HG02973 (cell line): ENCODE measurements around the gene ZNF629.
A peak's percentile ranks its signal among the peaks of the same experiment; 100 is the strongest.

Experiments used
- ATAC-seq: cut with Tn5 transposase; IDR thresholded peaks from one replicate; pipeline ENCODE4 v1.9.1; 2021; ENCODE audit warnings: moderate library complexity; ENCODE audit not compliant: unreplicated experiment

Gene ZNF629

DNA sequence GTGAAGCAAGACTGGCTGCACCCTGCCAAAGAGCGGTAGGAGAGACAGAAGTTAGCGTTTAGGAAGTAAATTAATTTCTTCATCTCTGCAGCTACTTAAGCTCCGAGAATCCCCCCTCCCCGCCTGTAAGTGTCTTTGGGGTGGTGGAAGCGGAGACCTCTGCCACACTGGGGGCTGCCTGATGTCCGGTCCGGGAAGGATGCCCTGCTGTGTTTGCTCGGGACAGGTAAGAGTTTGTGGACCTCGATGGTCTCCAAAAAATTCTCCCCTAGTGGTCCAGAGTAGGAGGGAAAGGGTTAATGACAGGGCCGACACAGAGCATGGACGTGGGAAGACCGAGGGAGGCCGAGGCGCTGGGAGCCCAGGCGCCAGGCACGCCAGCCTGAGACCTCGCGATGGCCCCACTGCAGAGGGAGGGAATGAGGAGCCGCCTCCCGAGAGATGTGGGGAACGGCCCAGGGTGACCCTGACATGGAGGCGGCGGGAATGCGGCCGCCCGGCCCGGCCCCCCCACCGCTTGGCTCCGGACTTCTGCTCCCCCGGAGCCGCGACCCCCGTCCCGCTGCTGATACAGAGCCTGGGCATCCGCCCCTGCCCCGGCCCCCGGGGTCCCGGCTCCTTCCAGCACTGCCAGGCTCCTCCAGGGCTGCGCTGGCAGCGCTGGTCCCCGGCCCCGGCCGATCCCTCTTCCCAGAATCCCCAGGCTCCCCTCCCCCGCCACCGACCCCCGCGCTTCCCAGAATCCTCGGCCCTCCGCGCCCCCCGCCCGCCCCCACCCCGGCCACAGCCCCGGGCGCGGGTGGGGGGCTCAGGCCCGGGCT lies 680 bp downstream of the ZNF629 start:
- ATAC-seq: no peak

GRCh38 chr16:30785126-30786106 lies 1.6 kb downstream of the ZNF629 start:
- no peak for ATAC-seq

DNA sequence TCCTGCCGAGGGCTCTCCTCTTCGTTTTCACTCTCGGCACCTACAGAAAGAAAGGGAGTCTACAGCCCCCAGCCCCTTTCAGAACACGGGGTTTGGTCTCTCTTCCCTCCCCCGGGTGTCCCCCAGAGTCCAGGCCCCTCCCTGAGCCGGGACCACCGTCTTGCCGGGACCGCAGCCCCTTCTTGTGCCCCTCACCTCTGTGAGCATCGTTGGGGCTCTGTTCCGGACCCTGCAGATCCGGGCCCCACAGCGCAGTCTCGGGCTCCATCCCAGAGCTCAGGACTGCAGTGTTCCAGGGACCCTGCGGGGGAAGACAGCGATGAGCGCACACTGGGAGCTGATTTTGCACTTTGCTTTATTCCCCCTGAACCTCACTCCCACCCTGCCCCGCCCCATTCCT lies 2.8 kb downstream of the ZNF629 start:
- ATAC-seq: no peak

GRCh38 chr16:30783280-30784109 lies 3.5 kb downstream of the ZNF629 start:
- ATAC-seq: no peak

GRCh38 chr16:30782486-30783279 lies 4.3 kb downstream of the ZNF629 start:
- ATAC-seq: no peak

GRCh38 chr16:30780549-30780948 lies 6.5 kb downstream of the ZNF629 start:
- ATAC-seq: no peak

DNA sequence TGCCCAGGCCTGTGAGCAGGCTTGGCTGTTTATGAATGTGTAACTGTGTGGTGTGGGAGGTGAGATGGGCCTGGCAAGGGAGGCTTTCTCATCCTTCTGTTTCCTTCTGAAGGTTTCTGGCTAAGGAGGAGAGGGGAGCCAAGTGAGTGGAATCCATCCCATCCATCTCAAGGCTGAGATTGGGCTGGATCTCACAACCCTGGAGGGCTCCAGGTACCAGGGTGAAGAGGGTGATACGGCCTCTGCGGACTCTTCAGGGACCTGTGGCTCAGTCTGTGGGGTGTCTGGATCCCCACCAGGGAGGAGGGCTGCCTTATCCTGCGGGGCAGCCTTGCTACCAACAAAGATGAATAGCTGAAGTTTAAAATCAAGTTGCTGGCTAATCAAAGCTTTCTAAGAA lies 7.0 kb downstream of the ZNF629 start:
- ATAC-seq: no peak

DNA sequence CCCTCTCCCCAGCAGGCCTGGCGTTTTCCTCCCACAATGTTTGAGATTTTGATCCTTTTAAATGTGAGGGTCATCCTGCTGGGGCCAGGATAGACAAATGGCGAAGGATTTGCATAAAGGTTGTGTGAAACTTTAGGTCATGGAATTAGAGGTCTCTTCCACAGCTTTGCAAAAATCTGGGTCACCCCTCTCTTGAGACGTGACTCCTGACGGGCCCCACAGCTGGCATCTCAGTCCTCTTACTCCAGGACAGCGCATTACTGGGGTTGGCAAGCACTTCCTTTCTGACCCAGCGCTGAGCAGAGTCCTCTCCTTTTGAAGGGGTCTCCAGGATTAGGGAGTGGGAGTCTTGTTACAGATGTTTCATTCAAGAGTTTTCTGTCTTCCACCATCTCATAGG lies 7.4 kb downstream of the ZNF629 start:
- no peak for ATAC-seq

- ATAC-seq: no peak
These were observed 8.3 kb downstream of the ZNF629 start for GRCh38 chr16:30778549-30779244.

DNA sequence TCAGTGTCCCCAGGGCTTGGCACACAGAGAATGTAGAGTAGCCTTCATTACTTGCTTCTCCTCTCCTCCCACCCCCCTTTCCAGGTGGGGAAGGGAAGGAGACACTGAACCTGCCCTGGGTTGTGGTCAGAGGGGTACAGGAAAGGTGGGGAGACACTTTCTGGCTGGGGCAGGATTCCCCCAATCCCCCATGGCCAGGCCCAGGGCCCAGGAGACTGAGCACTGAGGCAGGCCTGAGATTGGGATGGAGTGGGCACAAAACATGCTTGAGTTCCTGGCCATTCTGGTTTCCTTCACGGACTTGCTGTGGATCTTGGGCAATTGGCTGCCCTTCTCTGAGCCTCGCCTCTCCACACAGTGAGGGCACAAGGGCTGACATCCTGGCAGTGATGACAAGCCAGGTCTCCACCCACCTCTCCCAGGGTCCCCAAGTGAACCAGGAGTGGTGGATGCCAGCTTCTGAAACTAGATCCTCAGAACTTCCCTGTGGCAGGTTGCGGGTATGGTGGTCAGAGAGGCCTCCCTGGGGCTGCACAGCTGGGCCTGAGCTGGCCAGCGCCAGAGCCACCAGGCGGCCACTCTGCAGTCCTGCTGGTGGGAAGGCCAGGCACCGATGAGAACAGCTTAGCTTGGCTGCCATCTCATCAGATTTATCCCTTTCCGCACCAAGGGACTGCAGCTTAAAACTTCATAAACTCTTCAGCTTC lies 9.3 kb downstream of the ZNF629 start:
- no peak for ATAC-seq

DNA sequence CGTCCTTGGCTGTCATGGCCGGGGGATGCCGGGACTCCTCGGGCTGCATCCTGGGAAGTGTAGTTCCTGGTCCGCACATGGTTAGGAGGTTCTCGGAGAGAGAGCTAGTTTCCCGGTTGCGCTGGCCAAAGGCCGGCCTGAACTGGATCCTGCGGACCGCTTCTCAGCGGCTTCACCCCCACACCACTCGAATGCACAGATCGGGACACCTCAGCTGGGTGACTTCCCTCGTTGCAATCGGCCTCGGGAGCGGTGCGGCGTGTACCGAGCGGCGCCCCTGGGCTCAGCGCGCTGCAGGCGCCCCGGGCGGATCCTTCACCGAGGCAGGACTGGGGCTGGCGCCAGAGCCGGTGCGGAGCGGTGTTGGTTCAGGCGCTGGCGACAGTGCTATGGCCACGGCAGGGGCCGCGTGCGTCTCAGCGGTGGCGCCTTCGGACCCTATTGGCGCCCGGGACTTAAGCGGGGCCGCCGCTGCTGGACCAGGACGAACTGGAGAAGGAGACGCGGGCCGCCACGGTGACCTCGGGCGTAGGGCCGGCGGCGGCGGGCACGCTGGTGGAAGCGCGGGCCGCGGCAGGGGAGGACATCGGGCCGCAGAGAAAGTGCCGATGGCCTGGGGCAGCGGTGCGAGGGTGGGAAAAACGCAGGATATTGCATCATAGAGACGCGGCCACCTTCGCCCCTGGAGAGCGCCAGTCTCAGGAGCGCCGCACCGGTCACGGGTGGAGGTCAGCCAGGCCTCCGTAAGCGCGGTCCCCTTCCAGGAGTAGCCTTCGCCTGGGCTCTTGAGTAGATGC lies 11.4 kb downstream of the ZNF629 start:
- ATAC-seq: peak; percentile 55

DNA sequence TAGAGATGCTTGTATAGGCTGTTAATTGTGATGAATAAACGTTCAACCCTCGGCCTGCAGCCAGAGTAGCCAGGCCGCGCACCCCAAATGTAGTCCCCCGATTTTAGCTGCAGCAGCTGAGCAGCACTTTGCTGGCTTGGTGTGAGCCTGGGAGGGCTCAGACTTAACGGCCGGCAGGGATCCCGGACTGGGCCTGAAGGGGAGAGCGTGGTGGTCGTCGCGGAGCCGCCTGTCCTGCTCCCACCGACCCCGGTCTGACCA lies 11.9 kb downstream of the ZNF629 start:
- no peak for ATAC-seq

DNA sequence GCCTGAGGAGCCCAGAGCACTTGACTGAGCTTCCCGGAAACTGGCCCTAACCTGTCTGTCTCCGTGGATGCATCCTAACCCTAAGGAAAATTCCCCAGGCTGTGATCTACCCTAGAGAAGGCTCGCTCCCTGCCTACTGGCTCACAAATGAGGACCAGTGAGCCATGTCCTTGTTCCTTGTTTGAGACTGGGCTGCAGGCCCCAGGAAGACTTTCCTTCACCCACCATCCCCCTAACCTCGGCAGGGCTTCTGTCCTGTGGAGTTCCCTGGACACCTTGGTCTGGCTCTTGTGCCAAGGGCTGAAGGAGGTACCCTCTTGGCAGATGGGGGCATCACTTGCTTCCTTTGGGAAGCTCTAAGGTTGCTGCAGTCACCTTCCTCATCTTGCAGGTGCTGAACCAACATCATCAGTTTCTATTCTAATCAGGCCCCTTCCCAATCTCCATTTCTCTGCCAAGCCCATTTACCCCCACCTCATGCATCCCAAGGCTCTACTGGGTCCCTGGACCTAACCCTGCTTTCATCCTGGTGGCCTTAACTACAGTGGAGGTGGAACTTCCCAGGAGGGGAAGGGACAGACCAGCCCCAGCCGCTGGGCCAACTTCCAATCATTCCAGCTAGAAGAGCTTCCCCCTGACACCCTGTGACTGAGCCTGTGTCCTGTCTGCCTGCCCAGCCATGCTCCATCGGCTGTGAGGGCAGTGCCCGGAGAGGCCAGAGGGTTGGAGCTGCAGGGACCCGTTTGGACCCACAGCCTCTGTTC lies 12.5 kb downstream of the ZNF629 start:
- ATAC-seq: no peak

GRCh38 chr16:30773826-30774225 lies 13.2 kb downstream of the ZNF629 start:
- ATAC-seq: no peak

GRCh38 chr16:30771726-30772125 lies 15.3 kb downstream of the ZNF629 start:
- no peak for ATAC-seq

GRCh38 chr16:30769379-30770089 lies 17.5 kb downstream of the ZNF629 start:
- no peak for ATAC-seq

- no peak for ATAC-seq
These were observed 18.3 kb downstream of the ZNF629 start for GRCh38 chr16:30768583-30769181.
